HS-5 (cell line): ENCODE results near the gene S1PR4.

ENCODE experiments used
- DNase-seq: peaks from one replicate; pipeline ENCODE4 v3.0.0-alpha.2; 2012; ENCODE audit warnings: low read depth

Gene S1PR4

GRCh38 chr19:3224346-3225168 is 46.0 kb downstream of the S1PR4 start, which contains the start of gene CELF5:
Gene CELF5, plus strand, starts transcription at chr19:3224661. Its CDS starts 79 bp downstream, at chr19:3224740.
- DNase-seq, result no peak

- no peak for DNase-seq
These were observed 46.6 kb downstream of the S1PR4 start for GRCh38 chr19:3225169-3225485.

- no peak for DNase-seq
These were observed 47.1 kb downstream of the S1PR4 start for GRCh38 chr19:3225677-3226093.

GRCh38 chr19:3227054-3227626 is 48.6 kb downstream of the S1PR4 start:
- no peak for DNase-seq

- no peak for DNase-seq
These were observed 50.8 kb downstream of the S1PR4 start for GRCh38 chr19:3229346-3229743.
